HEK293 (cell line): Measurements from ENCODE around the gene RBMS3.
"Not testable (repeated sequence)": the region's sequence is repeated elsewhere in the genome, so short reads cannot be mapped to it uniquely, and the experiment has no call there.

Experiments used
- CTCF ChIA-PET: fragments of 350-600 bp; formaldehyde crosslinking; extraction: SDS; loops from one replicate; lab custom pipeline; 2021; ENCODE audit warnings: antibody characterized with exemption; lab: Yijun Ruan, JAX
- POLR2A ChIA-PET: fragments of 300-600 bp; formaldehyde crosslinking; extraction: SDS; loops from one replicate; lab custom pipeline; 2020; ENCODE audit warnings: antibody characterized with exemption, inconsistent platforms; lab: Yijun Ruan, JAX
- H3K27ac ChIP-seq: fragments of 200-500 bp; sonication (Bioruptor generic); 2 replicates; pipeline ENCODE4 v1.5.1; 2014; ENCODE audit warnings: low read depth, low read length, control low read depth, inconsistent platforms; ENCODE audit errors: extremely low read depth
- H3K36me3 ChIP-seq, 2 experiments: fragments of 200-500 bp in 1 of 2; sonication (Bioruptor generic) in 1 of 2; 1 replicate in 1 of 2; 2 replicates in 1 of 2; pipeline ENCODE4 v1.5.1; 2014 to 2017; ENCODE audit warnings: inconsistent platforms in 2 of 2, low read length in 2 of 2; ENCODE audit not compliant: control insufficient read depth in 2 of 2, insufficient read depth in 1 of 2
- H3K4me1 ChIP-seq: fragments of 200-500 bp; sonication (Bioruptor generic); 2 replicates; pipeline ENCODE4 v1.5.1; 2014; ENCODE audit warnings: mild to moderate bottlenecking, low read length, inconsistent platforms; ENCODE audit not compliant: control insufficient read depth, insufficient read depth
- H3K4me3 ChIP-seq: 2 replicates; pipeline ENCODE4 v1.5.1; 2011; ENCODE audit warnings: low read depth, mild to moderate bottlenecking, control low read depth, low read length, moderate library complexity
- H3K9me3 ChIP-seq: fragments of 200-500 bp; sonication (Bioruptor generic); 2 replicates; pipeline ENCODE4 v1.5.1; 2014; ENCODE audit warnings: low read depth, low read length, inconsistent platforms; ENCODE audit not compliant: control insufficient read depth, insufficient read depth
- AEBP2 ChIP-seq: fragments of 450-650 bp; formaldehyde crosslinking; IDR thresholded peaks from 2 replicates; pipeline ENCODE4 v1.5.1; 2016; ENCODE audit warnings: missing biosample characterization, missing genetic modification characterization, borderline replicate concordance
- FEZF1 ChIP-seq: fragments of 450-650 bp; formaldehyde crosslinking; IDR thresholded peaks from 2 replicates; pipeline ENCODE4 v1.5.1; 2016; ENCODE audit warnings: missing biosample characterization, missing genetic modification characterization
- HOXC10 ChIP-seq: sonication (generic); formaldehyde crosslinking; IDR thresholded peaks from 2 replicates; pipeline ENCODE4 v1.8.1; 2023; ENCODE audit warnings: mild to moderate bottlenecking, missing genetic modification reagents
- IKZF3 ChIP-seq: fragments of 450-650 bp; IDR thresholded peaks from 2 replicates; pipeline ENCODE4 v1.5.0; 2018; ENCODE audit warnings: missing biosample characterization, mild to moderate bottlenecking, missing genetic modification characterization, moderate library complexity
- KLF17 ChIP-seq: fragments of 450-650 bp; formaldehyde crosslinking; IDR thresholded peaks from 2 replicates; pipeline ENCODE4 v1.5.1; 2016; ENCODE audit warnings: missing biosample characterization, missing genetic modification characterization
- MEIS1 ChIP-seq: sonication (generic); formaldehyde crosslinking; IDR thresholded peaks from 2 replicates; pipeline ENCODE4 v1.8.1; 2022; ENCODE audit warnings: missing genetic modification reagents, mild to moderate bottlenecking, borderline replicate concordance
- OVOL3 ChIP-seq: fragments of 450-650 bp; formaldehyde crosslinking; IDR thresholded peaks from 2 replicates; pipeline ENCODE4 v1.5.1; 2016; ENCODE audit warnings: missing biosample characterization, missing genetic modification characterization
- ZBTB20 ChIP-seq: fragments of 450-650 bp; formaldehyde crosslinking; IDR thresholded peaks from 2 replicates; pipeline ENCODE4 v1.5.1; 2016; ENCODE audit warnings: missing biosample characterization, missing genetic modification characterization
- ZBTB8A ChIP-seq: fragments of 450-650 bp; formaldehyde crosslinking; IDR thresholded peaks from 2 replicates; pipeline ENCODE4 v1.5.1; 2016; ENCODE audit warnings: missing biosample characterization, missing genetic modification characterization
- ZFP41 ChIP-seq: fragments of 450-650 bp; formaldehyde crosslinking; IDR thresholded peaks from 2 replicates; pipeline ENCODE4 v1.5.1; 2016; ENCODE audit warnings: missing biosample characterization, missing genetic modification characterization, borderline replicate concordance
- ZFP69B ChIP-seq: fragments of 450-650 bp; formaldehyde crosslinking; IDR thresholded peaks from 2 replicates; pipeline ENCODE4 v1.5.1; 2016; ENCODE audit warnings: missing biosample characterization, missing genetic modification characterization
- ZNF10 ChIP-seq: fragments of 450-650 bp; formaldehyde crosslinking; IDR thresholded peaks from 2 replicates; pipeline ENCODE4 v1.5.1; 2017; ENCODE audit warnings: missing biosample characterization, missing genetic modification characterization
- ZNF114 ChIP-seq: fragments of 450-650 bp; formaldehyde crosslinking; IDR thresholded peaks from 2 replicates; pipeline ENCODE4 v1.5.0; 2017; ENCODE audit warnings: missing biosample characterization, missing genetic modification characterization
- ZNF146 ChIP-seq: fragments of 450-650 bp; formaldehyde crosslinking; IDR thresholded peaks from 2 replicates; pipeline ENCODE4 v1.5.1; 2016; ENCODE audit warnings: missing biosample characterization, missing genetic modification characterization
- ZNF174 ChIP-seq: fragments of 450-650 bp; formaldehyde crosslinking; IDR thresholded peaks from 2 replicates; pipeline ENCODE4 v1.5.0; 2017; ENCODE audit warnings: missing biosample characterization, mild to moderate bottlenecking, missing genetic modification characterization
- ZNF175 ChIP-seq: fragments of 450-650 bp; formaldehyde crosslinking; IDR thresholded peaks from 2 replicates; pipeline ENCODE4 v1.5.1; 2016; ENCODE audit warnings: missing biosample characterization, missing genetic modification characterization
- ZNF202 ChIP-seq: fragments of 450-650 bp; formaldehyde crosslinking; IDR thresholded peaks from 2 replicates; pipeline ENCODE4 v1.5.1; 2016; ENCODE audit warnings: missing biosample characterization, missing genetic modification characterization, borderline replicate concordance
- ZNF211 ChIP-seq: fragments of 450-650 bp; formaldehyde crosslinking; IDR thresholded peaks from 2 replicates; pipeline ENCODE4 v1.5.1; 2016; ENCODE audit warnings: low read depth, missing biosample characterization, missing genetic modification characterization
- ZNF280C ChIP-seq: fragments of 450-650 bp; formaldehyde crosslinking; IDR thresholded peaks from 2 replicates; pipeline ENCODE4 v1.5.1; 2016; ENCODE audit warnings: missing biosample characterization, missing genetic modification characterization
- ZNF610 ChIP-seq: fragments of 450-650 bp; formaldehyde crosslinking; IDR thresholded peaks from 2 replicates; pipeline ENCODE4 v1.5.1; 2016; ENCODE audit warnings: missing biosample characterization, missing genetic modification characterization, borderline replicate concordance
- ZNF623 ChIP-seq: fragments of 450-650 bp; formaldehyde crosslinking; IDR thresholded peaks from 2 replicates; pipeline ENCODE4 v1.5.1; 2016; ENCODE audit warnings: missing biosample characterization, missing genetic modification characterization
- ZNF707 ChIP-seq: fragments of 450-650 bp; formaldehyde crosslinking; IDR thresholded peaks from 2 replicates; pipeline ENCODE4 v1.5.1; 2016; ENCODE audit warnings: missing biosample characterization, missing genetic modification characterization
- ZXDB ChIP-seq: fragments of 450-650 bp; formaldehyde crosslinking; IDR thresholded peaks from 2 replicates; pipeline ENCODE4 v1.5.1; 2016; ENCODE audit warnings: missing biosample characterization, missing genetic modification characterization
- TF ChIP-seq, protein P1 (sequence below): fragments of 450-650 bp; formaldehyde crosslinking; IDR thresholded peaks from 2 replicates; pipeline ENCODE4 v1.5.1; 2016; ENCODE audit warnings: missing biosample characterization, missing genetic modification characterization

RBMS3 gene

GRCh38 chr3:29668233-29668632 lies 387.4 kb downstream of the RBMS3 start:
- TF ChIP-seq ZFP41 (no peak), ZNF202 (no peak), ZNF10 (tag by site-specific recombination) (no peak), ZNF175 (tag by site-specific recombination) (no peak), ZNF146 (tag by site-specific recombination) (no peak), FEZF1 (tag by site-specific recombination) (no peak), IKZF3 (tag by site-specific recombination) (no peak), ZNF707 (no peak), ZNF211 (tag by site-specific recombination) (no peak), ZNF623 (no peak)
- no peaks in the 10 kb centered on the region for H3K9me3 ChIP-seq
- H3K27ac ChIP-seq = no peak overlapping the region
- no peaks in the 10 kb centered on the region for H3K4me1 ChIP-seq
- H3K36me3 ChIP-seq = no peaks in the 10 kb centered on the region
- ChIA-PET CTCF (no interaction called here), POLR2A (no interaction called here)
- no peak overlapping the region for H3K4me3 ChIP-seq

GRCh38 chr3:29668728-29669127 lies 387.9 kb downstream of the RBMS3 start:
- Histone ChIP-seq H3K27ac (no peak overlapping the region), H3K36me3 (no peaks in the 10 kb centered on the region), H3K4me3 (no peak overlapping the region)
- POLR2A ChIA-PET = no interaction called here
- TF ChIP-seq ZNF114 (tag by site-specific recombination) (no peak), OVOL3 (tag by site-specific recombination) (no peak), MEIS1 (CRISPR knock-in tag) (no peak), AEBP2 (tag by site-specific recombination) (no peak), ZXDB (no peak), ZNF174 (tag by site-specific recombination) (no peak), ZNF707 (no peak), ZBTB20 (no peak)
- TF ChIP-seq, protein P1, sequence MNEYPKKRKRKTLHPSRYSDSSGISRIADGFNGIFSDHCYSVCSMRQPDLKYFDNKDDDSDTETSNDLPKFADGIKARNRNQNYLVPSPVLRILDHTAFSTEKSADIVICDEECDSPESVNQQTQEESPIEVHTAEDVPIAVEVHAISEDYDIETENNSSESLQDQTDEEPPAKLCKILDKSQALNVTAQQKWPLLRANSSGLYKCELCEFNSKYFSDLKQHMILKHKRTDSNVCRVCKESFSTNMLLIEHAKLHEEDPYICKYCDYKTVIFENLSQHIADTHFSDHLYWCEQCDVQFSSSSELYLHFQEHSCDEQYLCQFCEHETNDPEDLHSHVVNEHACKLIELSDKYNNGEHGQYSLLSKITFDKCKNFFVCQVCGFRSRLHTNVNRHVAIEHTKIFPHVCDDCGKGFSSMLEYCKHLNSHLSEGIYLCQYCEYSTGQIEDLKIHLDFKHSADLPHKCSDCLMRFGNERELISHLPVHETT (tag by site-specific recombination) = no peak
- TF ChIP-seq, all 188 proteins: peak for 0
- CTCF ChIA-PET = interaction anchor here (0.7 kb wide), 1 partner anchor 436 kb away, joined by 3 read pairs; no protein-coding TSS in a partner anchor
- H3K9me3 ChIP-seq = no peaks in the 10 kb centered on the region
- H3K4me1 ChIP-seq = no peaks in the 10 kb centered on the region

GRCh38 chr3:29670476-29670875 lies 389.6 kb downstream of the RBMS3 start:
- H3K36me3 ChIP-seq, H3K4me1 ChIP-seq, H3K4me3 ChIP-seq, CTCF ChIA-PET, POLR2A ChIA-PET, H3K9me3 ChIP-seq, H3K27ac ChIP-seq: not testable (repeated sequence)

DNA sequence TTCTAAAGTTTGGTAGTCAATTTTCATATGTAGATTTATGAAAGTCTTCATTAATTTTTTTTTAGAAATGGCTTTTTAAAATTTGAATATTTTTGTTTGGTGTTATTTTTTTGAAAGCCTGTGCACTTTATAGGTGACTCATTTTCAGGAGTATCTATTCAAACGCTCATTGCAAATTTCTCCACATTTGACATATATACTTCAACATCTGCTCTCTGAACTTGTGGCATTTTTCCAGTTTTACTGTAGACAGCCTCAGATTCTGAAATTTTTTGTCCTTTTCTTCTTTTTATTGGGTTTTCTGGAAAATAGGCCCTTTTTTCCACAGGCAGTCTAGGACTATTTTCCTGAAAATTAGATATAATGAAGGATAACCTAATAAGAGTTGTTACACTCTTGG lies 396.6 kb downstream of the RBMS3 start:
- H3K27ac ChIP-seq = no peak overlapping the region
- no peak overlapping the region for H3K4me3 ChIP-seq
- ChIA-PET POLR2A (no interaction called here), CTCF (no interaction called here)
- H3K9me3 ChIP-seq = no peaks in the 10 kb centered on the region
- no peaks in the 10 kb centered on the region for H3K4me1 ChIP-seq
- no peaks in the 10 kb centered on the region for H3K36me3 ChIP-seq
- TF ChIP-seq ZNF610 (no peak), ZFP69B (tag by site-specific recombination) (no peak), ZNF280C (tag by site-specific recombination) (no peak), ZBTB8A (tag by site-specific recombination) (no peak), KLF17 (no peak), HOXC10 (no peak)
